Ovary (tissue), 9 donors: ENCODE results near the gene LGALS3BP. TPM values are rescaled to one million over a fixed set of nuclear protein-coding genes. Genes with fewer than 3 reads are reported as not detected.

ENCODE experiments used
- DNase-seq, 5 donors: peaks; one replicate each; pipeline ENCODE4 v3.0.0-alpha.2; 2019 to 2020
- H3K27ac ChIP-seq, 2 donors: fragments of 200-600 bp; one replicate each; pipeline versions ENCODE4 v1.5.1 to v1.8.0; 2019 to 2022
- H3K27me3 ChIP-seq: fragments of 200-600 bp; one replicate; pipeline ENCODE4 v1.8.0; 2022
- H3K36me3 ChIP-seq: fragments of 200-600 bp; sonication (generic); one replicate; pipeline ENCODE4 v1.5.1; 2019
- H3K4me1 ChIP-seq: one replicate; pipeline ENCODE4 v1.8.1; 2013; ENCODE audit warnings: mild to moderate bottlenecking, moderate library complexity; ENCODE audit not compliant: insufficient read depth
- H3K4me3 ChIP-seq: fragments of 200-600 bp; sonication (generic); one replicate; pipeline ENCODE4 v1.5.1; 2017
- H3K9me3 ChIP-seq, 2 donors: fragments of 200-600 bp in 1 of 2; sonication (generic) in 1 of 2; one replicate each; pipeline versions ENCODE4 v1.5.1 to v1.8.1; 2013 to 2019; ENCODE audit warnings: mild to moderate bottlenecking in 1 of 2, moderate library complexity in 1 of 2
- EP300 ChIP-seq: sonication (generic); formaldehyde crosslinking; IDR thresholded peaks from one replicate; pipeline ENCODE4 v1.6.1; 2017; ENCODE audit warnings: antibody characterized with exemption
- POLR2A ChIP-seq: fragments of 450-650 bp; IDR thresholded peaks from one replicate; pipeline ENCODE4 v1.6.1; 2017; ENCODE audit warnings: antibody characterized with exemption, mild to moderate bottlenecking, moderate library complexity
- WGBS, 3 donors: extraction: QIAGEN DNeasy Blood & Tissue Kit in 1 of 3; methylation state at CpG; one replicate each; pipeline versions ENCODE4 v1.1.5 to v1.1.7; 2013 to 2017; 5-methylcytosine and 5-hydroxymethylcytosine counted together
- intact Hi-C, 4 donors: fragments of 100-400 bp; cut with DNase I; formaldehyde crosslinking; loops; one replicate each; pipeline versions ENCODE4 v1.11.0 to v1.15.1; 2022 to 2023
- polyA plus RNA-seq, 2 donors: library from polyadenylated mRNA; stranded (reverse); fragments of 200-250 nt in 1 of 2; fragments of 350-450 nt in 1 of 2; fragmentation: Illumina TruSeq in 1 of 2; extraction: RNeasy Lipid Tissue Mini Kit (QIAGEN cat#74804) in 1 of 2; gene quantifications; one replicate each; pipeline ENCODE4 v1.2.3, GENCODE V29; 2013 to 2014
- total RNA-seq, 7 donors: library from RNA; depleted of rRNA in 2 of 7; stranded (reverse); fragments of >200 nt in 2 of 7; fragmentation: NEBNext Ultra II Directional in 3 of 7; extraction: Animal tissue kit (Norgen Biotek cat#: 25700) in 3 of 7; gene quantifications; one replicate each; pipeline versions ENCODE4 v1.1.0 to v1.2.4, GENCODE V29; 2016 to 2023
- TF ChIP-seq, protein P1 (sequence below), 3 donors: fragments of 450-650 bp in 2 of 3; fragments of 200-600 bp in 1 of 3; IDR thresholded peaks; one replicate each; pipeline versions ENCODE4 v1.5.1 to v1.8.0; 2016 to 2022; ENCODE audit warnings: antibody characterized with exemption in 3 of 3, mild to moderate bottlenecking in 1 of 3
- donor health status: DM: no; HTN: no; CAD: no; lungs with moderate emphysema.
- donor health status: DM: no; HTN: no; CAD: no.
- donor health status: Bipolar disorder and iron deficiency.
- donor health status: DM: yes; HTN: yes; CAD: no.
- donor health status: DM: no; HTN: no; CAD: no.
- donor health status: DM: yes; HTN: yes; CAD: no.

The LGALS3BP gene
- total and polyA plus RNA-seq, 9 donors = 191 to 584 (median 250) TPM

DNA sequence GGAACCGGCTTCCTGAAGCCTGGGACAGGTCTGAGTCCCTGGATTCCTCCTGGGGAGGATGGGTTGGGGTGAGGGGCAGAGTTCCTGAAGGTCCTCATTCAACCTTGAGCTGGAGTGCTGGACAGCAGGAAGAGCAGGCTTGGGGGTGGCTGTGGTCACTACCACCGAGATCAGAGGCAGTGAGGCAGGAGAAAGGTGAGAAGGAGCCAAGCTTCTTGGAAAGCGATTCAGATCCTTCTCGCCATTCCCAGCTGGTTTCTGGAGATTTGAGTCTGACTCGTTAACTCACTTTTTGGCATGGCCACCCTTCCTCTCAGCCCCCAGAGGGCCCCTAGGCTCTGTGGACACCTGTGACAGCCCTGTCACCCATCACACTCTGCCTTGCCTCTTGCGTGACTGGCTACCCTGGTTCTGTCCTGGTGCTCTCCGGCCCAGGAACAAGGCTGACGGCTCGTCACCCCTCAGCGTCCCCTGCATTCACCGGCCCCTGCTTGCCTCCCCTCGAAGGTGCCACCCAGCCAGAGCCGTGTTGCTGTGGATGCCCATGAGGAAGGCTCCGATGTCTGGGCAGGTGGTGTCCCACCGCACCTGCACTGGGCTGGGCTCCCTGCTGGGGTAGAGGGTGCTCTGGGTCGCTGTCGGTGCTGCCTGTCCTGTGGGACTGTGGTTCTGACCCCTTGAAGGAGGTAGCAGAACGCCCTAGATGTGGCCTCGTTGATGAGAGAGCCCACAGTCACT lies 44.9 kb downstream of the LGALS3BP start:
- Histone ChIP-seq H3K36me3 (no peaks in the 10 kb centered on the region), H3K27me3 (no peaks in the 10 kb centered on the region), H3K4me1 (peaks cover 33% of the 10 kb centered on the region), H3K4me3 (peak overlapping the region; percentile 10), H3K27ac (peak overlapping the region; percentile 79 to 96), H3K9me3 (no peaks in the 10 kb centered on the region)
- TF ChIP-seq EP300 (no peak), POLR2A (no peak)
- TF ChIP-seq, protein P1, sequence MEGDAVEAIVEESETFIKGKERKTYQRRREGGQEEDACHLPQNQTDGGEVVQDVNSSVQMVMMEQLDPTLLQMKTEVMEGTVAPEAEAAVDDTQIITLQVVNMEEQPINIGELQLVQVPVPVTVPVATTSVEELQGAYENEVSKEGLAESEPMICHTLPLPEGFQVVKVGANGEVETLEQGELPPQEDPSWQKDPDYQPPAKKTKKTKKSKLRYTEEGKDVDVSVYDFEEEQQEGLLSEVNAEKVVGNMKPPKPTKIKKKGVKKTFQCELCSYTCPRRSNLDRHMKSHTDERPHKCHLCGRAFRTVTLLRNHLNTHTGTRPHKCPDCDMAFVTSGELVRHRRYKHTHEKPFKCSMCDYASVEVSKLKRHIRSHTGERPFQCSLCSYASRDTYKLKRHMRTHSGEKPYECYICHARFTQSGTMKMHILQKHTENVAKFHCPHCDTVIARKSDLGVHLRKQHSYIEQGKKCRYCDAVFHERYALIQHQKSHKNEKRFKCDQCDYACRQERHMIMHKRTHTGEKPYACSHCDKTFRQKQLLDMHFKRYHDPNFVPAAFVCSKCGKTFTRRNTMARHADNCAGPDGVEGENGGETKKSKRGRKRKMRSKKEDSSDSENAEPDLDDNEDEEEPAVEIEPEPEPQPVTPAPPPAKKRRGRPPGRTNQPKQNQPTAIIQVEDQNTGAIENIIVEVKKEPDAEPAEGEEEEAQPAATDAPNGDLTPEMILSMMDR (IDR thresholded peaks at IDR 0.05) = no peak
- 65 to 71% (median 66%) methylated on average over 18 to 19 of the region's 19 CpGs for WGBS, 3 donors
- intact Hi-C loops = loop anchor here in 1 of 4 donors (10.0 kb wide), 1 partner anchor 70 kb away; no protein-coding TSS in a partner anchor
- peak in 3 of 5 donors; percentile 49 to 63 (median 55) for DNase-seq

DNA sequence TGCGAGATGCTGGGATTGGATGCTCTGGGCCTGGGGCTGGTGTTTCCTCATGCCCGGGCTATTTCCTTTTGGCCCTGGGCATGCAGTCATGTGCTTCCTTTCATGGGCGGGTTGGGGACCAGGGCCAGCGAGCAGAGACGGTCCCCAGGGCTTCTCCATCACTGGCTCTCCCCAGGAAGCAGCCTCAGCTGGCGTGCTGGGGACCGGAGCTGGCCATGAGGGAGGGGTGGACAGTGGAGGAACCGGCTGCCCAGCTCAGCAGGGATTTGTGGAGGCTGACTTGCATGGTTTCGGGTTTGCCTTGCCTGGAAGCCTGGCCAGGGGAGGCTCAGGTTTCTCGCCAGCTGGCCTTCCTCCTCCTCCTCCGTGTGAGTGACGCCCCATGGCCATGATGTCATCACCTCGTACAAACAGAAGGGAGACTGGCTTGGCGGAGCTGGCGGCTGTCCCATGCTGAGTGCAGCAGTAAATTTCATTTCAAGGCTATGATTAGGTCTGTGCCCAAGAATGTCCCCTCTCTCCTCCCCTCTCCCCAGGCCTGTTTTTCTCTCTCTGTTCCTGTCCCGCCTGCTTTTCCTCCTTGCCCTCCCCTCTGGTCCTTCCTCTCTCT lies 45.7 kb downstream of the LGALS3BP start:
- H3K36me3 ChIP-seq = no peaks in the 10 kb centered on the region
- intact Hi-C loops = loop anchor here in 1 of 4 donors (10.0 kb wide), 1 partner anchor 69 kb away; no protein-coding TSS in a partner anchor
- H3K4me3 ChIP-seq = peak overlapping the region; percentile 16
- H3K27me3 ChIP-seq = no peaks in the 10 kb centered on the region
- H3K9me3 ChIP-seq = no peaks in the 10 kb centered on the region
- 2 to 5% (median 3%) methylated on average over 16 of the region's 16 CpGs for WGBS, 3 donors
- DNase-seq = peak; percentile 98 to 99 (median 99)
- H3K27ac ChIP-seq = peak overlapping the region; percentile 79 to 96
- peaks cover 26% of the 10 kb centered on the region for H3K4me1 ChIP-seq
- TF ChIP-seq, protein P1 (IDR thresholded peaks at IDR 0.05) = no peak
- TF ChIP-seq POLR2A (no peak), EP300 (peak; percentile 53)

DNA sequence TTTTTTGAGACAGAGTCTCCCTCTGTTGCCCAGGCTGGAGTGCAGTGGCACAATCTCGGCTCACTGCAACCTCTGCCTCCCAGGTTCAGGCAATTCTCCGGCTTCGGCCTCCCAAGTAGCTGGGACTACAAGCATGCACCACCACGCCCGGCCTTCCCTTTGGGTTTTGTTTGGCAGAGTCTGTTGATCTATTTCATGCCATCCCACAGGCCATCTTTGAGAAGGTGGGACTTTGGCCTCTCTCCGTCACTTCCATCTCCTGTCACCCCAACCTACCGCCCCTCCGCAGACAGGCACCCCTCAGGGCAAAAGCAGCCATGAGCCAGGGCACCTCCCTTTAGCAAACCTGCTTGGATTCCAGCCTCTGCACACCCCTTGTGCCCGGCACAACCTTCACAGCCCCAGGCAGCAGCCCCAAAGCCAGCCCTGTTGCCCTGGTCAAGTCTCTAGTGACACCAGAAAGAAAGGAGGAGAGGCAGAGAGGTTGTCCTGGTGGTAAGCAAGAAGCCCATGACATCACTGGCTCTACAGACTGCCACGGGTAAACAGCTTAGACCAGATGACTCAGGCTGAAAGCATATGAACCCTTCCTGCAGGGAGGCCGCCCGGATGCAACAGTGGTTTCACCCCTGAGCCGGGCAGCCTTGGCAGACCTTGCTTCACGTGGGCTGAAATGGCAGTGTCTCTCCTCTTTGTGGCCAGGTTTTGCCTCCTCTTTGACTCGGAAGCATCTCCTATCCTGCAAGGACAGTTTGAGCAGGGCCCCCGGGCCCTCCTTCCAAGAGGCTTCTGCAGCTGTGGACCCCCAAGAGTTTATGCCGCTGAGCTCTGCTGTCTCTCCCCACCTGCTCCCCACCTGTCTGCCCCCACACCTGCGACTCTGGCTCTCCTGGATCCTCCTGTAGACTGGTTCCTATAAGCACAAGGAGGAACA lies 46.4 kb downstream of the LGALS3BP start:
- no peak overlapping the region for H3K4me3 ChIP-seq
- 64 to 69% (median 65%) methylated on average over 17 to 18 of the region's 18 CpGs for WGBS, 3 donors
- H3K27me3 ChIP-seq = no peaks in the 10 kb centered on the region
- TF ChIP-seq POLR2A (no peak), EP300 (no peak)
- TF ChIP-seq, protein P1 (IDR thresholded peaks at IDR 0.05) = no peak
- H3K36me3 ChIP-seq = no peaks in the 10 kb centered on the region
- peaks cover 26% of the 10 kb centered on the region for H3K4me1 ChIP-seq
- DNase-seq = peak in 4 of 5 donors; percentile 35 to 56 (median 52)
- no peaks in the 10 kb centered on the region for H3K9me3 ChIP-seq
- intact Hi-C loops = loop anchor here in 1 of 4 donors (10.0 kb wide), 1 partner anchor 68 kb away; no protein-coding TSS in a partner anchor
- H3K27ac ChIP-seq = peak overlapping the region; percentile 48 to 96
